Erythroblast (primary cell): ENCODE results near the gene RYR2.

Experiments used
- GATA1 ChIP-seq: IDR thresholded peaks from 2 replicates; pipeline ENCODE4 v1.6.1; 2011; ENCODE audit warnings: low read depth, mild to moderate bottlenecking, control low read depth, low read length, moderate library complexity
- POLR2A ChIP-seq: IDR thresholded peaks from 2 replicates; pipeline ENCODE4 v1.6.1; 2011; ENCODE audit warnings: mild to moderate bottlenecking, low read length

DNA sequence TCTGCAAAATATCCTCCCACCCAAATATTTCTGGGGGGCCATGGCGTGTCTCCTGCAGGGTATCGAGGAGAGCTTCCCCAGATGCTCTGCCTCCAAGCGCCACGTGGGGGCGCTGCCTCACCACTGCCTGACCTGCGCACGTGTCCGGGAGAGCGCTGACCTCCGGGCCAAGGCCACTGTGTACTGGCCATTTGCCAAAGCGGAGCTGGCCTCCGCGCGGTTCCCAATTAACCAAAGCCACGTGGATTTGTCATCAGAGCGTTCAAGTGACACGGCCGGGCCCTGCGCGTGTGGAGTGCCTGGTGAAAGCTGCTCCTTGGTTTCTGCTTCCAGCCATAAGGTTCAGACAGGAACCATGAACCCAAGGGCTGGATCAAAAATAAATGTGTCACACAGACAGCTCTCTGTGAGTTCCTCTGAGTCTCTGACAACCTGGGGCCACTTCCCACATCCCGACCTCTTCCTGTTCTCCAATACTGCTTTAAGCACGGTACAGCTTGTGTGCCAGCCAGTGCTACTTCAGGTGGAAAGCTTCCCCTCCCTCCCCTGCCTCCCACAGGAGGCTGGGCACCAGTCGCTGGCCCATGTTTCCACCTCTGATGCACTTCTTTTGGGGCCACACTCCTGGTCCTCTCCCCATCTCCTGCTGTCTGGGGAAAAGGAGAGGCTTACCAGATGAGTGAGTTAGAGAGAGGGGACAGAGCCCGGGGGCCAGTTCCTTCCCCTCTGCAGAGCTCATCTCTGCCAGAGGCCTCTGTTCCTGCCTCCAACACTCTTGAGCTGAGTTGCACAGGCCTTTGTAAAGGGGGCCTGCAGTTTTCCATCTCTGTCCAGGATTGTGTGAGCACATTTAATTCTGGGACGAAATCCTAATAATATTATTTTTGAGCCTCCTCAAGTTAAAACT is 822.6 kb downstream of the RYR2 start:
- TF ChIP-seq POLR2A (no peak), GATA1 (no peak)
